Cardiac septum (tissue), 1 donor: ENCODE results near the gene FURIN. TPM values are rescaled to one million over a fixed set of nuclear protein-coding genes. Genes with fewer than 3 reads are reported as not detected.
"Not testable (repeated sequence)": the region's sequence is repeated elsewhere in the genome, so short reads cannot be mapped to it uniquely, and the experiment has no call there.

Experiments
- DNase-seq: peaks from one replicate; pipeline ENCODE4 v3.0.0-alpha.2; 2020; ENCODE audit warnings: low spot score
- intact Hi-C: fragments of 100-400 bp; cut with DNase I; formaldehyde crosslinking; loops from one replicate; pipeline ENCODE4 v1.14.0; 2022
- total RNA-seq: library from RNA; stranded (reverse); fragmentation: NEBNext Ultra II Directional; extraction: Animal tissue kit (Norgen Biotek cat#: 25700); gene quantifications from one replicate; pipeline ENCODE4 v1.2.1, GENCODE V29; 2021
- donor health status: DM: no; HTN: no; CAD: no.

The FURIN gene
- total RNA-seq, 1 donor from 2014 or later = 43.9 TPM

- DNase-seq, intact Hi-C loops: not testable (repeated sequence)
These were observed 59.7 kb downstream of the FURIN start for GRCh38 chr15:90928106-90928505.

GRCh38 chr15:90929246-90930019 lies 61.0 kb downstream of the FURIN start:
- no peak for DNase-seq
- intact Hi-C loops = loop anchor here (5.0 kb wide), 1 partner anchor 282 kb away; no protein-coding TSS in a partner anchor

- intact Hi-C loops = loop anchor here (5.0 kb wide), 1 partner anchor 284 kb away; no protein-coding TSS in a partner anchor
- DNase-seq = no peak
These were observed 62.6 kb downstream of the FURIN start for GRCh38 chr15:90930861-90931574.

- intact Hi-C loops = loop anchor here (5.0 kb wide), 1 partner anchor 284 kb away; no protein-coding TSS in a partner anchor
- no peak for DNase-seq
These were observed 63.1 kb downstream of the FURIN start for GRCh38 chr15:90931575-90931827.

GRCh38 chr15:90931828-90932659 lies 63.7 kb downstream of the FURIN start, which contains the start of gene HDDC3:
HDDC3 (minus strand) TSS chr15:90932549; CDS start chr15:90932540, 9 bp downstream.
- intact Hi-C loops = loop anchor here (1.0 to 5.0 kb wide), 2 partner anchors 30 to 285 kb away; no protein-coding TSS in a partner anchor
- peak; percentile 97 for DNase-seq

- no peak for DNase-seq
- intact Hi-C loops = loop anchor here (1.0 to 5.0 kb wide), 2 partner anchors 30 to 285 kb away; no protein-coding TSS in a partner anchor
These were observed 64.2 kb downstream of the FURIN start for GRCh38 chr15:90932660-90932991.

Other genes starting within 250 kb of the FURIN start
- 0.75 TPM for gene BLM, start 151.2 kb upstream of the FURIN start, total RNA-seq
- gene FES, start 15.9 kb downstream of the FURIN start, total RNA-seq = 16.2 TPM
- 73.3 TPM for gene MAN2A2, start 34.7 kb downstream of the FURIN start, total RNA-seq
- gene HDDC3, start 64.0 kb downstream of the FURIN start, total RNA-seq = 11.8 TPM
- 27.2 TPM for gene UNC45A, start 66.7 kb downstream of the FURIN start, total RNA-seq
- gene RCCD1, start 86.3 kb downstream of the FURIN start, total RNA-seq = 10.8 TPM
- 3.1 TPM for gene PRC1, start 125.9 kb downstream of the FURIN start, total RNA-seq
- gene VPS33B, start 154.0 kb downstream of the FURIN start, total RNA-seq = 6.8 TPM
- gene SV2B, start 231.7 kb downstream of the FURIN start, total RNA-seq = 3.7 TPM